ENCODE data around the gene EID1.

GRCh38 chr15:48898446-48898845, 20.5 kb downstream of the EID1 start:
- TF ChIP-seq POLR2AphosphoS5 (IDR thresholded peaks at IDR 0.05; ENCODE audit: low read depth, low read length) (no peak), YY1 (IDR thresholded peaks at IDR 0.05; ENCODE audit: low read depth) (no peak), MAX (IDR thresholded peaks at IDR 0.05; ENCODE audit: low read depth) (no peak), SMC3 (IDR thresholded peaks at IDR 0.05; ENCODE audit: low read depth, low read length) (no peak), TAF1 (IDR thresholded peaks at IDR 0.05; ENCODE audit: borderline replicate concordance, low read depth, low read length) (no peak), MEF2A (IDR thresholded peaks at IDR 0.05; ENCODE audit: borderline replicate concordance, low read depth) (no peak), GABPA (IDR thresholded peaks at IDR 0.05; ENCODE audit: low read depth) (no peak), TCF12 (IDR thresholded peaks at IDR 0.05) (no peak), EZH2phosphoT487 (IDR thresholded peaks at IDR 0.05; ENCODE audit: borderline replicate concordance, low read depth) (no peak), SIN3A (IDR thresholded peaks at IDR 0.05; ENCODE audit: borderline replicate concordance, low read depth, low read length) (no peak), ZBTB33 (IDR thresholded peaks at IDR 0.05; ENCODE audit: borderline replicate concordance, low read depth) (no peak), RXRA (IDR thresholded peaks at IDR 0.05; ENCODE audit: borderline replicate concordance, low read depth) (no peak), RCOR1 (IDR thresholded peaks at IDR 0.05; ENCODE audit: low read length) (no peak)
- TF ChIP-seq, protein P1, sequence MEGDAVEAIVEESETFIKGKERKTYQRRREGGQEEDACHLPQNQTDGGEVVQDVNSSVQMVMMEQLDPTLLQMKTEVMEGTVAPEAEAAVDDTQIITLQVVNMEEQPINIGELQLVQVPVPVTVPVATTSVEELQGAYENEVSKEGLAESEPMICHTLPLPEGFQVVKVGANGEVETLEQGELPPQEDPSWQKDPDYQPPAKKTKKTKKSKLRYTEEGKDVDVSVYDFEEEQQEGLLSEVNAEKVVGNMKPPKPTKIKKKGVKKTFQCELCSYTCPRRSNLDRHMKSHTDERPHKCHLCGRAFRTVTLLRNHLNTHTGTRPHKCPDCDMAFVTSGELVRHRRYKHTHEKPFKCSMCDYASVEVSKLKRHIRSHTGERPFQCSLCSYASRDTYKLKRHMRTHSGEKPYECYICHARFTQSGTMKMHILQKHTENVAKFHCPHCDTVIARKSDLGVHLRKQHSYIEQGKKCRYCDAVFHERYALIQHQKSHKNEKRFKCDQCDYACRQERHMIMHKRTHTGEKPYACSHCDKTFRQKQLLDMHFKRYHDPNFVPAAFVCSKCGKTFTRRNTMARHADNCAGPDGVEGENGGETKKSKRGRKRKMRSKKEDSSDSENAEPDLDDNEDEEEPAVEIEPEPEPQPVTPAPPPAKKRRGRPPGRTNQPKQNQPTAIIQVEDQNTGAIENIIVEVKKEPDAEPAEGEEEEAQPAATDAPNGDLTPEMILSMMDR (IDR thresholded peaks at IDR 0.05): no peak
